GM12878 (cell line): ENCODE results near the gene STAT3. TPM values are rescaled to one million over a fixed set of nuclear protein-coding genes. Genes with fewer than 3 reads are reported as not detected.

Source experiments
- ATAC-seq: fragments of 200-7000 bp; cut with Tn5 transposase; 3 replicates; pipeline ENCODE4 v1.9.1; 2020; ENCODE audit warnings: mild to moderate bottlenecking, moderate library complexity
- BruUV-seq: library from RNA; stranded (reverse); fragments of 400-500 nt; replicated peaks from 2 replicates; lab custom pipeline; 2021; lab: Mats Ljungman, UMichigan
- CTCF ChIA-PET: fragments of 300-600 bp; sonication (Branson Sonifier 250); formaldehyde crosslinking; extraction: SDS; loops from one replicate; lab custom pipeline; 2021; ENCODE audit warnings: inconsistent platforms; lab: Yijun Ruan, JAX
- POLR2A ChIA-PET: fragments of 350-600 bp; formaldehyde crosslinking; extraction: SDS; loops from one replicate; lab custom pipeline; 2021; ENCODE audit warnings: inconsistent platforms; lab: Charles Lee
- RAD21 ChIA-PET: fragments of 300-600 bp; sonication (Branson Sonifier 250); formaldehyde crosslinking; loops from one replicate; lab custom pipeline; 2023; ENCODE audit warnings: antibody characterized with exemption; ENCODE audit not compliant: unreplicated experiment; lab: Charles Lee
- SMC1A ChIA-PET: fragments of 300-600 bp; sonication (Branson Sonifier 250); formaldehyde crosslinking; loops from one replicate; lab custom pipeline; 2023; ENCODE audit not compliant: unreplicated experiment, uncharacterized antibody; lab: Charles Lee
- DNase-seq: peaks from one replicate; pipeline ENCODE4 v3.0.0-alpha.2; 2011; ENCODE audit warnings: low read depth, low spot score
- FAIRE-seq: peaks from 3 replicates; lab custom pipeline; 2011; peaks lifted over from hg19 to GRCh38; lab: Jason Lieb, UNC
- H2AFZ ChIP-seq: 2 replicates; pipeline ENCODE4 v1.6.0; 2011; ENCODE audit warnings: low read depth, low read length, control low read depth; ENCODE audit not compliant: control insufficient read depth
- H3K27ac ChIP-seq: 2 replicates; pipeline ENCODE4 v1.5.1; 2011; ENCODE audit warnings: control low read depth; ENCODE audit not compliant: control insufficient read depth, insufficient read depth
- H3K27me3 ChIP-seq, 2 experiments: replicated peaks in 1 of 2; 2 replicates each; pipeline versions ENCODE4 v1.6.0 to v1.6.1; 2011; ENCODE audit warnings: low read length in 1 of 2; ENCODE audit not compliant: control insufficient read depth in 2 of 2, insufficient read depth in 2 of 2
- H3K36me3 ChIP-seq, 2 experiments: 2 replicates each; pipeline ENCODE4 v1.5.1; 2011; ENCODE audit warnings: low read length in 1 of 2; ENCODE audit not compliant: control insufficient read depth in 2 of 2, insufficient read depth in 2 of 2
- H3K4me1 ChIP-seq: 2 replicates; pipeline ENCODE4 v1.6.1; 2011; ENCODE audit warnings: mild to moderate bottlenecking, low read length, moderate library complexity, mixed read lengths; ENCODE audit not compliant: control insufficient read depth, insufficient read depth
- H3K4me2 ChIP-seq: 2 replicates; pipeline ENCODE4 v1.6.0; 2011; ENCODE audit warnings: control low read depth; ENCODE audit not compliant: control insufficient read depth, insufficient read depth
- H3K4me3 ChIP-seq: fragments of 200-600 bp; sonication (generic); 2 replicates; pipeline ENCODE4 v1.5.1; 2016
- H3K79me2 ChIP-seq: 2 replicates; pipeline ENCODE4 v1.6.0; 2011; ENCODE audit warnings: low read length; ENCODE audit not compliant: control insufficient read depth, insufficient read depth
- H3K9ac ChIP-seq: 2 replicates; pipeline ENCODE4 v1.8.0; 2011; ENCODE audit warnings: low read length, control low read depth, mixed read lengths; ENCODE audit not compliant: control insufficient read depth, insufficient read depth
- H3K9me3 ChIP-seq: replicated peaks from 3 replicates; pipeline ENCODE4 v1.5.1; 2011; ENCODE audit warnings: mild to moderate bottlenecking, low read length; ENCODE audit not compliant: control insufficient read depth, insufficient read depth
- H4K20me1 ChIP-seq: 2 replicates; pipeline ENCODE4 v1.6.0; 2011; ENCODE audit not compliant: control insufficient read depth, insufficient read depth
- MYB ChIP-seq: fragments of 150-350 bp; IDR thresholded peaks from 2 replicates; pipeline ENCODE4 v1.6.1; 2014; ENCODE audit warnings: mild to moderate bottlenecking, low read depth, low read length, borderline replicate concordance
- MYC ChIP-seq: IDR thresholded peaks from 2 replicates; pipeline ENCODE4 v1.6.1; 2011; ENCODE audit warnings: mild to moderate bottlenecking, low read length, moderate library complexity, inconsistent platforms; ENCODE audit not compliant: insufficient read depth, insufficient replicate concordance, insufficient read length, severe bottlenecking
- NBN ChIP-seq: fragments of 450-650 bp; IDR thresholded peaks from 2 replicates; pipeline ENCODE4 v1.6.1; 2016
- PML ChIP-seq: IDR thresholded peaks from 2 replicates; pipeline ENCODE4 v1.6.1; 2012; ENCODE audit warnings: low read length, inconsistent platforms
- SREBF2 ChIP-seq: IDR thresholded peaks from 2 replicates; pipeline ENCODE4 v1.6.1; 2012; ENCODE audit warnings: mild to moderate bottlenecking, low read length
- STAT1 ChIP-seq: fragments of 450-650 bp; conservative IDR thresholded peaks from 2 replicates; pipeline ENCODE4 v1.6.1; 2014; ENCODE audit warnings: antibody characterized with exemption, mild to moderate bottlenecking
- YBX1 ChIP-seq: fragments of 450-650 bp; IDR thresholded peaks from 2 replicates; pipeline ENCODE4 v1.6.1; 2016; ENCODE audit warnings: antibody characterized with exemption
- ZNF207 ChIP-seq: fragments of 450-650 bp; IDR thresholded peaks from 2 replicates; pipeline ENCODE4 v1.6.1; 2014; ENCODE audit warnings: antibody characterized with exemption, mild to moderate bottlenecking, borderline replicate concordance
- ZSCAN29 ChIP-seq: fragments of 450-650 bp; IDR thresholded peaks from 2 replicates; pipeline ENCODE4 v1.6.1; 2017; ENCODE audit warnings: mild to moderate bottlenecking, moderate library complexity
- WGBS: methylation state at CpG from one replicate; pipeline ENCODE4 v1.1.6; 2016; ENCODE audit warnings: low lambda C conversion rate; ENCODE audit not compliant: insufficient replicate concordance, insufficient coverage; ENCODE audit errors: missing lambda C conversion rate; 5-methylcytosine and 5-hydroxymethylcytosine counted together
- in situ Hi-C: fragments of 300-500 bp; cut with MboI; formaldehyde crosslinking; loops from 9 replicates; pipeline ENCODE4 v1.14.3; 2018; ENCODE audit warnings: mixed read lengths
- intact Hi-C: fragments of 100-400 bp; cut with micrococcal nuclease; formaldehyde crosslinking; loops from one replicate; pipeline ENCODE4 v1.14.2; 2022; ENCODE audit not compliant: unreplicated experiment
- polyA plus RNA-seq, 11 experiments: library from polyadenylated mRNA; depleted of rRNA in 4 of 11; unstranded in 6 of 11; stranded (reverse) in 5 of 11; fragments of >200 nt; fragmentation: Nextera tagmentation in 4 of 11; fragmentation: Illumina TruSeq in 1 of 11; extraction: Ambion mirVana in 4 of 11; extraction: Trizol in 1 of 11; gene quantifications; 1 replicate in 1 of 11; 2 replicates in 10 of 11; pipeline versions ENCODE4 v1.2.1 to v1.2.3, GENCODE V29; 2011 to 2016; ENCODE audit warnings: inconsistent platforms in 2 of 11, missing spikeins in 2 of 11, low read depth in 1 of 11
- total RNA-seq, 4 experiments: library from RNA; depleted of rRNA in 3 of 4; stranded (reverse); fragments of >200 nt in 3 of 4; fragmentation: Illumina TruSeq in 1 of 4; extraction: Trizol in 1 of 4; gene quantifications; 2 replicates each; pipeline versions ENCODE4 v1.2.1 to v1.2.3, GENCODE V29; 2013 to 2021
- TF ChIP-seq, protein P1 (sequence below): IDR thresholded peaks from 2 replicates; pipeline ENCODE4 v1.6.1; 2012; ENCODE audit warnings: low read length, inconsistent platforms
- TF ChIP-seq, protein P2 (sequence below): fragments of 450-650 bp; IDR thresholded peaks from 2 replicates; pipeline ENCODE4 v1.6.1; 2016; ENCODE audit warnings: mild to moderate bottlenecking
- TF ChIP-seq, protein P3 (sequence below): fragments of 450-650 bp; formaldehyde crosslinking; IDR thresholded peaks from 2 replicates; pipeline ENCODE4 v1.5.0; 2022; ENCODE audit warnings: mild to moderate bottlenecking, missing genetic modification characterization

STAT3 gene
- total and polyA plus RNA-seq, 10 of the 15 experiments (the other 5 are each of a cell fraction or from before 2014, with no cell fraction given) = 18.4 to 96.4 (median 60.9) TPM

DNA sequence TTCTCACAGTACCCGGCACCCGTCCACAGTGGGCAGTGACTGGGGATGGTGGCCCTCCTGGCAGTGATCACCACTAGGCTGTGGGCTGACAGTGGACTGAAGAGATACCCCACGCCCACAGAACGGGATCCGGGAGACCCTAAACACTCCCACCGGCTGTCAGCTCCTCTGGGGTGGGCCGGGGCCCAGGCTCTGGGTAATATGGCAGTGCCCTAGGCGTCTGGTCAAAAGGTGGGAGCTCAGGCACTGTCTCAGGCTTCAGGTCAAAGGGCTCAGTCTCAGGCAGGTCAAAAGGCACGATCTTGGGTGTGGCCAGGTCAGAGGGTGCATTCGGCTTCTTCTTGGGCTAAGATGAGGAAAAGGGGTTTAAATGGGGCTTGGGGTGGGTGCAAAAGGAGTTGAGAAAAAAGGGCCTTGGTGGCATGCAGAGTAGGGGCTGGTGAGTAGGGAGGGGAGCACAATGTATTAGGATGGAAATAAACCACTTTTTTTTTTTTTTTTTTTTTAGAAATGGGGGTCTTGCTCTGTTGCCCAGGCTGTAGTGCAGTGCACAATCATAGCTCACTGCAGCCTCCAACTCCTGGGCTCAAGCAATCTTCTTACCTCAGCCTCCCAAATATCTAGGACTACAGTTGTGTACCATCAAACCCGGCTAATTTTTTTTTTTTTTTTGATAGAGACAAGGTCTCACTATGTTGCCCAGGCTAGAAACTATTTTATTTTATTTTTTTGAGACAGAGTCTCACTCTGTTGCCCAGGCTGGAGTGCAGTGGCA, 23.9 kb upstream of the STAT3 start:
- in situ Hi-C loops (no loop called here), intact Hi-C loops (no loop called here)
- ChIA-PET POLR2A (no interaction called here), CTCF (interaction anchor here (1.2 to 1.9 kb wide), 3 partner anchors 9 to 90 kb away, joined by 3 to 6 read pairs (median 3); no protein-coding TSS in a partner anchor), SMC1A (interaction anchor here (0.6 to 2.4 kb wide), 6 partner anchors 9 to 560 kb away, joined by 3 to 4 read pairs (median 3); partner anchors contain the start of gene CAVIN1), RAD21 (interaction anchor here (0.6 to 1.4 kb wide), 2 partner anchors 118 to 386 kb away, joined by 3 read pairs; no protein-coding TSS in a partner anchor)
- no TSS peak for BruUV-seq
- no peaks in the 10 kb centered on the region; the same call in 1 of the 2 replicates for H4K20me1 ChIP-seq
- 45% methylated on average over 10 of the region's 11 CpGs for WGBS
- H3K4me2 ChIP-seq = no peak overlapping the region
- no peak overlapping the region for H3K27ac ChIP-seq
- no peaks in the 10 kb centered on the region for H3K9me3 ChIP-seq
- DNase-seq (no peak), FAIRE-seq (no peak), ATAC-seq (no peak)
- no peak overlapping the region for H3K9ac ChIP-seq
- H3K4me3 ChIP-seq = no peak overlapping the region
- H2AFZ ChIP-seq = no peak overlapping the region
- TF ChIP-seq PML (no peak), STAT1 (no peak), NBN (no peak), ZNF207 (no peak), ZSCAN29 (no peak), YBX1 (no peak), SREBF2 (no peak), MYC (no peak), MYB (no peak)
- TF ChIP-seq, protein P1, sequence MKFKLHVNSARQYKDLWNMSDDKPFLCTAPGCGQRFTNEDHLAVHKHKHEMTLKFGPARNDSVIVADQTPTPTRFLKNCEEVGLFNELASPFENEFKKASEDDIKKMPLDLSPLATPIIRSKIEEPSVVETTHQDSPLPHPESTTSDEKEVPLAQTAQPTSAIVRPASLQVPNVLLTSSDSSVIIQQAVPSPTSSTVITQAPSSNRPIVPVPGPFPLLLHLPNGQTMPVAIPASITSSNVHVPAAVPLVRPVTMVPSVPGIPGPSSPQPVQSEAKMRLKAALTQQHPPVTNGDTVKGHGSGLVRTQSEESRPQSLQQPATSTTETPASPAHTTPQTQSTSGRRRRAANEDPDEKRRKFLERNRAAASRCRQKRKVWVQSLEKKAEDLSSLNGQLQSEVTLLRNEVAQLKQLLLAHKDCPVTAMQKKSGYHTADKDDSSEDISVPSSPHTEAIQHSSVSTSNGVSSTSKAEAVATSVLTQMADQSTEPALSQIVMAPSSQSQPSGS = no peak
- TF ChIP-seq, protein P2, sequence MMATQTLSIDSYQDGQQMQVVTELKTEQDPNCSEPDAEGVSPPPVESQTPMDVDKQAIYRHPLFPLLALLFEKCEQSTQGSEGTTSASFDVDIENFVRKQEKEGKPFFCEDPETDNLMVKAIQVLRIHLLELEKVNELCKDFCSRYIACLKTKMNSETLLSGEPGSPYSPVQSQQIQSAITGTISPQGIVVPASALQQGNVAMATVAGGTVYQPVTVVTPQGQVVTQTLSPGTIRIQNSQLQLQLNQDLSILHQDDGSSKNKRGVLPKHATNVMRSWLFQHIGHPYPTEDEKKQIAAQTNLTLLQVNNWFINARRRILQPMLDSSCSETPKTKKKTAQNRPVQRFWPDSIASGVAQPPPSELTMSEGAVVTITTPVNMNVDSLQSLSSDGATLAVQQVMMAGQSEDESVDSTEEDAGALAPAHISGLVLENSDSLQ = no peak
- TF ChIP-seq, protein P3, sequence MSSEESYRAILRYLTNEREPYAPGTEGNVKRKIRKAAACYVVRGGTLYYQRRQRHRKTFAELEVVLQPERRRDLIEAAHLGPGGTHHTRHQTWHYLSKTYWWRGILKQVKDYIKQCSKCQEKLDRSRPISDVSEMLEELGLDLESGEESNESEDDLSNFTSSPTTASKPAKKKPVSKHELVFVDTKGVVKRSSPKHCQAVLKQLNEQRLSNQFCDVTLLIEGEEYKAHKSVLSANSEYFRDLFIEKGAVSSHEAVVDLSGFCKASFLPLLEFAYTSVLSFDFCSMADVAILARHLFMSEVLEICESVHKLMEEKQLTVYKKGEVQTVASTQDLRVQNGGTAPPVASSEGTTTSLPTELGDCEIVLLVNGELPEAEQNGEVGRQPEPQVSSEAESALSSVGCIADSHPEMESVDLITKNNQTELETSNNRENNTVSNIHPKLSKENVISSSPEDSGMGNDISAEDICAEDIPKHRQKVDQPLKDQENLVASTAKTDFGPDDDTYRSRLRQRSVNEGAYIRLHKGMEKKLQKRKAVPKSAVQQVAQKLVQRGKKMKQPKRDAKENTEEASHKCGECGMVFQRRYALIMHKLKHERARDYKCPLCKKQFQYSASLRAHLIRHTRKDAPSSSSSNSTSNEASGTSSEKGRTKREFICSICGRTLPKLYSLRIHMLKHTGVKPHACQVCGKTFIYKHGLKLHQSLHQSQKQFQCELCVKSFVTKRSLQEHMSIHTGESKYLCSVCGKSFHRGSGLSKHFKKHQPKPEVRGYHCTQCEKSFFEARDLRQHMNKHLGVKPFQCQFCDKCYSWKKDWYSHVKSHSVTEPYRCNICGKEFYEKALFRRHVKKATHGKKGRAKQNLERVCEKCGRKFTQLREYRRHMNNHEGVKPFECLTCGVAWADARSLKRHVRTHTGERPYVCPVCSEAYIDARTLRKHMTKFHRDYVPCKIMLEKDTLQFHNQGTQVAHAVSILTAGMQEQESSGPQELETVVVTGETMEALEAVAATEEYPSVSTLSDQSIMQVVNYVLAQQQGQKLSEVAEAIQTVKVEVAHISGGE (CRISPR knock-in tag) = no peak
- no peaks in the 10 kb centered on the region for H3K36me3 ChIP-seq
- no peaks in the 10 kb centered on the region for H3K79me2 ChIP-seq
- H3K27me3 ChIP-seq = no peaks in the 10 kb centered on the region
- peaks cover 9% of the 10 kb centered on the region; the same call in 1 of the 2 replicates for H3K4me1 ChIP-seq
